ENCODE results near the gene DDX52. TPM values are rescaled to one million over a fixed set of nuclear protein-coding genes. Genes with fewer than 3 reads are reported as not detected.

DDX52 gene
- total RNA-seq, 1 experiment from 2014 or later: 65.4 TPM

DNA sequence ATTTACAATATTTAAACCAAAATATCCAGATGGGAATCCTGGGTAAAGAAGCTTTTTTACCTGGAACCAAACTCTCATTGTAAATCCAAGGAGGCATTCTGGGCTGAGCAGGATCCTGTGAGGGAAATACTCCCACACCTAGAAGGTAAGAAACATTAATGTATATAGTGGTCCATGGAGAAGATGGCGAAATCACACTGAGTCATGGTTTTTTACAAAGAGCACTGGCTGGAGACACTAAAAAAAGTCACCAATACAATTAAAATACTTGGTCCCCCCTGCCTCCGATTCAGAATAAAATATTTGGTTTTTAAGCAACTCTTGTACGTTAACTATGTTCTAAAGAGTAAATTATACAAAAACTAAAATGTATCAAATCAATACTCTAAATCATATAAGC lies 67.0 kb downstream of the DDX52 start:
- H3K79me2 ChIP-seq (ENCODE audit: insufficient read depth, low read length): no peaks in the 10 kb centered on the region
- H3K4me3 Mint-ChIP-seq: no peak overlapping the region
- no peak overlapping the region for H3T11ph ChIP-seq (ENCODE audit: low read length)
- peaks cover 0 to 5% of the 10 kb centered on the region in 2 experiments; a peak in 2 of 5 replicates for H3K9me3 Mint-ChIP-seq
- no peak overlapping the region for H3K27ac ChIP-seq (ENCODE audit: insufficient read length, low read depth, low read length)
- H2AK5ac ChIP-seq (ENCODE audit: insufficient read length, low read length): no peak overlapping the region
- no peak overlapping the region for H3K56ac ChIP-seq (ENCODE audit: insufficient read length, low read depth, low read length)
- H3K18ac ChIP-seq (ENCODE audit: insufficient read length, low read depth, low read length): no peak overlapping the region
- WGBS (ENCODE audit: extremely low coverage, insufficient read length, low lambda C conversion rate): no CpG with 5 or more reads among the region's 3 CpGs
- no peaks in the 10 kb centered on the region for H3K9me3 ChIP-seq (ENCODE audit: control insufficient read depth, low read depth, low read length)
- no peak overlapping the region for H3K9ac ChIP-seq (ENCODE audit: extremely low read depth, insufficient read length, low read length)
- H2BK20ac ChIP-seq (ENCODE audit: low read depth, low read length, poor library complexity, severe bottlenecking): no peak overlapping the region
- DNase-seq: no peak
- H4K91ac ChIP-seq (ENCODE audit: insufficient read length, low read depth, low read length): no peak overlapping the region
- no peaks in the 10 kb centered on the region for H3K79me1 ChIP-seq (ENCODE audit: insufficient read depth, low read depth, low read length, poor library complexity, severe bottlenecking)
- no peaks in the 10 kb centered on the region for H3K4me1 Mint-ChIP-seq
- no peak overlapping the region for H2BK120ac ChIP-seq (ENCODE audit: low read depth, low read length, poor library complexity, severe bottlenecking)
- H4K8ac ChIP-seq (replicated peaks; ENCODE audit: insufficient read length, low read depth, low read length): no peak overlapping the region
- no peak overlapping the region for H4K5ac ChIP-seq (ENCODE audit: insufficient read length, low read depth, low read length)
- no peak overlapping the region for H3K14ac ChIP-seq (ENCODE audit: insufficient read depth, low read length)
- no peak overlapping the region for H3K4ac ChIP-seq (ENCODE audit: low read depth, low read length)
- no peak overlapping the region for H3K23ac ChIP-seq (ENCODE audit: insufficient read length, low read depth, low read length)
- H4K20me1 ChIP-seq (ENCODE audit: control insufficient read depth, insufficient read depth, insufficient read length): no peaks in the 10 kb centered on the region
- TF ChIP-seq, protein P1, sequence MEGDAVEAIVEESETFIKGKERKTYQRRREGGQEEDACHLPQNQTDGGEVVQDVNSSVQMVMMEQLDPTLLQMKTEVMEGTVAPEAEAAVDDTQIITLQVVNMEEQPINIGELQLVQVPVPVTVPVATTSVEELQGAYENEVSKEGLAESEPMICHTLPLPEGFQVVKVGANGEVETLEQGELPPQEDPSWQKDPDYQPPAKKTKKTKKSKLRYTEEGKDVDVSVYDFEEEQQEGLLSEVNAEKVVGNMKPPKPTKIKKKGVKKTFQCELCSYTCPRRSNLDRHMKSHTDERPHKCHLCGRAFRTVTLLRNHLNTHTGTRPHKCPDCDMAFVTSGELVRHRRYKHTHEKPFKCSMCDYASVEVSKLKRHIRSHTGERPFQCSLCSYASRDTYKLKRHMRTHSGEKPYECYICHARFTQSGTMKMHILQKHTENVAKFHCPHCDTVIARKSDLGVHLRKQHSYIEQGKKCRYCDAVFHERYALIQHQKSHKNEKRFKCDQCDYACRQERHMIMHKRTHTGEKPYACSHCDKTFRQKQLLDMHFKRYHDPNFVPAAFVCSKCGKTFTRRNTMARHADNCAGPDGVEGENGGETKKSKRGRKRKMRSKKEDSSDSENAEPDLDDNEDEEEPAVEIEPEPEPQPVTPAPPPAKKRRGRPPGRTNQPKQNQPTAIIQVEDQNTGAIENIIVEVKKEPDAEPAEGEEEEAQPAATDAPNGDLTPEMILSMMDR (conservative IDR thresholded peaks at IDR 0.05): no peak
- no peak overlapping the region for H2BK15ac ChIP-seq (ENCODE audit: low read depth, low read length)
- no peaks in the 10 kb centered on the region for H3K4me1 ChIP-seq (ENCODE audit: insufficient read depth, low read length)
- H3K27ac Mint-ChIP-seq: no peak overlapping the region
- H3K36me3 Mint-ChIP-seq (ENCODE audit: insufficient read depth in 1 of 3, low read depth in 3 of 3): peaks cover 18 to 38% (median 31%) of the 10 kb centered on the region in 3 experiments
- H2AFZ ChIP-seq (ENCODE audit: low read length): no peak overlapping the region
- H3K4me2 ChIP-seq (ENCODE audit: insufficient read depth, insufficient read length, low read length): no peak overlapping the region
- no peak overlapping the region for H2BK12ac ChIP-seq (ENCODE audit: insufficient read length, low read depth, low read length)
- no peaks in the 10 kb centered on the region for H3K23me2 ChIP-seq (ENCODE audit: insufficient read length, low read depth, low read length, poor library complexity, severe bottlenecking)
- H2BK5ac ChIP-seq (ENCODE audit: insufficient read length, low read length): no peak overlapping the region
- no peaks in the 10 kb centered on the region for H3K27me3 ChIP-seq (ENCODE audit: insufficient read depth, low read length)
- no peaks in the 10 kb centered on the region for H3K27me3 Mint-ChIP-seq (ENCODE audit: low read depth)

All from H9 (cell line).